GM19455 (cell line): ENCODE data around the gene MRNIP.

Experiments
- ATAC-seq: cut with Tn5 transposase; IDR thresholded peaks from one replicate; pipeline ENCODE4 v1.9.1; 2021; ENCODE audit not compliant: unreplicated experiment

Gene MRNIP

GRCh38 chr5:179822444-179822990 is 36.1 kb downstream of the MRNIP start:
- ATAC-seq: no peak

DNA sequence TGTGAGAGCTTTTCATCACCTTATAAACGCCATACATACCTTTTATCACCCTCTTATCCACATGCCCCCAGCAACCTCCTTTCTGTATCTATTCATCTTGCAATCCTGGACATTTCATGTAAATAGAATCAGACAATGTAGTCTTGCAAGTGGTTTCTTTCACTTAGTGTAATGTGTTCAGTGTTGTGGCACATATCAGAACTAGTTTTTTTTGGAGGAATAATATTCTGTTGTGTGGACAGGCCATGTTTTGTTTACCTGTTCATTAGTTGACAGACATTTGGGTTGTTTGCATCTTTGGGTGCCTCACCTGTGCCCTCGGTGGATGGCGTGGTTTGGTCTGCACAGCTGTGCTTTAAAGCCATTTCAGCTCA is 36.6 kb downstream of the MRNIP start:
- ATAC-seq: no peak

GRCh38 chr5:179821298-179822058 is 37.1 kb downstream of the MRNIP start:
- peak; percentile 49 for ATAC-seq

GRCh38 chr5:179820483-179821297 is 37.9 kb downstream of the MRNIP start, which contains the start of gene SQSTM1:
TSS of gene SQSTM1 (plus strand) at chr5:179820905. CDS start at chr5:179820937, 32 bp downstream.
- ATAC-seq: peak; percentile 38

GRCh38 chr5:179820127-179820482 is 38.5 kb downstream of the MRNIP start:
- no peak for ATAC-seq

DNA sequence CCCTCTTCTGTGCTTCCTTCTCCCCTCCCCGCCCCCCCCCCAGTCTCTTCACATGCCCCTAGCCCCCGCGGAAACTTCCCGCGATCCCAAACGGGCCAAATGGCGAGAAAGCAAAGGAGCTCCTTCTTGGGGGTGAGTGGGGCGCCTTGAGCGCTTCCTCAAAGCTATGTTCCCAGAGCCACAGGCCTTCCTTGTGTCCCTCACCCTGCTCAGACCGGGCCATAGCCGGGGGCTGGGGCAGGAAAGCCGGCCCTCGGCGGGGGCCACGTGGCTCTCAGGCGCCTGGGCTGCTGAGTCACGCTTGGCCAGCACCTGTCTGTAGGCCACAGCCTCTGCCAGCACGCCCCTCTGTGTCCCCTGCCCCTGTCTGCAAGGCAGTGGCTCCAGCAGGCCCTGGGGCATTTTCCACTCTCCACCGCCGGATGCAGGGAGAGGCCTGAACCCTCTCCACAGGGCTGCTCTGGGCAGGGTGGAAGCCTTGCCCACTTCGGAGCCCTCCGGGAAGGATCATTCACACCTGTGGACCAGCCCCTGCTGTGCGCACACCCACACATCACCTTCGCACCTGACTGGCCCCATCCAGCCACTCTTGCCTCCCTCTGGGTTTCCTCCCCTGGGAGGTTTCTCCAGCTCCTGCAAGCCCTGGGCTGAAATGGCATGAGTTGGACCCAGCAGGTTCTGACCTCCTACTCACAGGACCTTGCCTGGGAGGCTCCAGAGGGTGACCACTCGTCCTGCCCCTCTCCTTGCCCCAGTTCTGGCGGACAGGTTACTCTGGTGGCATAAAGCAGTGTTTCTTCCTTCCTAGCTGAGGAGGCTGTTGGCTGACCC is 39.1 kb downstream of the MRNIP start:
- ATAC-seq: no peak

DNA sequence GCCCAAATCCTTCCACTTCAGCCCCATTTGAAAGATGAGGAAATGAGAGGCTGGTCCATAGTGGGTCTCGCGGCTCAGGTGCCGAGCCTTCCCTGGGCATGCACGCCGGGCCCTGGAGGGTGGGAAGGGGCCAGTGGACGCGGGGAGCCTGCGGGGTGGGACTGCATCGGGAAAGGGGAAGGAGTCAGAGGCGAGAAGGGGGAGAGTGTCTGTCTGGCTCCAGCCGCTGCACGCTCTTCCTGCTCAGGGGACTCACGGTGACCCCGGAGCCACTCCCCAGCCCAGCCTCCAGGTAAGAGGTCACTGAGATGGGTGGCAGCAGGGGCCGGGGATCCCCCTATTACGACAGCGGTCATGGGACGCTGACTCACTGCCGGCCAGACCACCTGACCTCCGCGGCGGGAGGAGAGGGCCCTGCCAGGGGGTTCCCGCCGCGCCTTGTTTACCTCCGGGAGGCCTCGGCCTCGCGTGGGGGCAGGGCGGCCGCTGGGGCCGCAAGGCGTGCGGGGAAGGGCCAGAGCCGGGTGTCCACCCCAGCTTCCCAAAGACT is 39.8 kb downstream of the MRNIP start:
- ATAC-seq: peak; percentile 51

- ATAC-seq: no peak
Measured at GRCh38 chr5:179817890-179818745, 40.5 kb downstream of the MRNIP start.

DNA sequence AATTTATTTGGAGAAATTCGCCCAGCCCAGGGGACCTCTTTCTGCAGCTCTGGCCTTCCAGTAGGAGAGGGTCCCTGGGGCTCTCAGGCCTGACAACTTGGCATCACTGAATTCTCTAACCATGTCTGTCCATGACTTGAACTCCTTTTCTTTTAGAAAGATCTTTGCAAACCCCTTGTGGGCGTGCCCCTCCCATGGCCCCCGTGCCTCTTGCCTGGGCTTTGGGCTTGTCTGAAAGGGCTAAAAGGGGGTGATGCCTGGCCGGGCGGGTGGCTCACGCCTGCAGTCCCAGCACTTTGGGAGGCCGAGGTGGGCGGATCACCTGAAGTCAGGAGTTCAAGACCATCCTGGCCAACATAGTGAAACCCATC is 41.2 kb downstream of the MRNIP start:
- ATAC-seq: no peak

DNA sequence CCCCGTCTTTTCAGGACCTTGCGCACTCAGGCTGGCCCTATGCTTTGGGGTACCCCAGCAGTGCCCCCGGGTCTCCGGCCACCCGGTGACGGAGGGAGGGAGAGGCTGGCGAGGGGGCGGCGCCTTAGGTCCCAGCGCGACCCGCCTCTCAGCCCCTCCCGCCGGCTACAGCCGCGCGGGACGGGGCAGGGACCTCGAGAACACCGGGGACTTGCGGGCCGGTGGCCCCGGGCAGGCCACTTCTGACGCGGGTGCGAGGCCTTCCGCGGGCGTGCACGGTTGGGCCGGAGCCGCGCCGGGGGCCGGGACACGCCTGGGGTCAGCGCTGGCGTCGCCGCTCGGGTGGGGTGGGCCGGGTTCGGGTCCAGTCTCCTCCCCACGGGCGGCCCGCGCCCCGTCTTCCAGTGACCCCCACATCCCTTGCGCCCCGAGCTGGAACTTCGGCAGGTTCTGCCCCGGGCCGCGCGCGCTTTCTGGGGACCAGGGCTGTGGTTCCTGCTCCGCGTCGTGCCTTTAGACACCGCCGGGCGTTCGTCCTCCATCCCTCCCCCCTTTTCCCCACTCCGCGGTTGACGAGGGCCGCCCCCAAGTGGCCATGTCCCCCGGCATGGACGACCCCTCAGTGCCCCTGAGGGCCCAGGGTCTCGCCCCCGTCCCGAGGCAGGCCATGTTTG is 41.7 kb downstream of the MRNIP start:
- ATAC-seq: no peak

- no peak for ATAC-seq
Measured at GRCh38 chr5:179816401-179816795, 42.2 kb downstream of the MRNIP start.

GRCh38 chr5:179815491-179816249 is 42.9 kb downstream of the MRNIP start:
- no peak for ATAC-seq

- ATAC-seq: no peak
Measured at GRCh38 chr5:179814090-179814489, 44.5 kb downstream of the MRNIP start.

- no peak for ATAC-seq
Measured at GRCh38 chr5:179812997-179813607, 45.5 kb downstream of the MRNIP start.

DNA sequence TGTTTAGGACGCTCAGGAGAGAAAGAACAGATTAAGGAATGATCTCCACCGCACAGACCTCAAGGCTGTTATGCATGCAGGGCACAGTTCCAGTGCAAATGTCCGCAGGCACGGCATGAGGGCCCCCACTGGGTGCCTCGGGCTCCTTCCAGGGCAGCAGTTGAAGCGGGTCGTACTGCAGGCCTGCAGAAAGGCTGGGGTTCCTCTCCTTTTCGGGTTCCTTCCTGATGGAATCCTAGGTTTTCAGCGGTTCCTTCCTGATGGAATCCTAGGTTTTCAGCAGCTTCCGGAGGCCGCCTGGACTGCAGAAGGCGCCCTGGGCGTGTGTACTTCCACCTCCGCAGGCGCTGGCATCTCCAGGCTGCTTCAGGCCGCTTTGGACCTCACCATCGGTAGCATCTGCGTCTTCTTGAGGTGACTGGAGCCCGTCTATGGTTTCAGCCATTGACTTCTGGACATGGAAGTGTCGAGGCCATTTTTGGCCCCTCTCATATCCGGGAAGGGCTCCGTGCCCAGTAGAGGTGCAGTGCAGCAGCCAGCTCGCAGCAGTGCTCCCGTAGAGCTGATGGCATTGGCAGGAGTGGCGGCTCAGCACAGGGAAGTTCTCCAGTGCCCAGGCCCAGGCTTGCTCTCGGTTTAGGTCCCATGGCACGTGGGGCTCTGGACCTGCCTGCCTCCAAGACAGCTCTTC is 46.3 kb downstream of the MRNIP start:
- ATAC-seq: no peak

GRCh38 chr5:179806250-179807048 is 52.2 kb downstream of the MRNIP start, which contains the start of gene MGAT4B:
TSS of gene MGAT4B (minus strand) at chr5:179806866. CDS start at chr5:179806583, 283 bp downstream.
- ATAC-seq: peak; percentile 68
